Mucosa of rectum (tissue), 2 donors: ENCODE measurements around the gene CTBS.
"Not testable (repeated sequence)": the region's sequence is repeated elsewhere in the genome, so short reads cannot be mapped to it uniquely, and the experiment has no call there.

Experiments used
- H3K27ac ChIP-seq, 2 donors: one replicate each; pipeline ENCODE4 v1.7.0; 2013; ENCODE audit warnings: inconsistent platforms in 2 of 2, low read depth in 2 of 2, low read length in 2 of 2
- H3K27me3 ChIP-seq, 2 donors: one replicate each; pipeline ENCODE4 v1.7.0; 2013; ENCODE audit warnings: low read length in 2 of 2; ENCODE audit not compliant: control insufficient read depth in 2 of 2, insufficient read depth in 2 of 2
- H3K36me3 ChIP-seq, 2 donors: one replicate each; pipeline ENCODE4 v1.7.0; 2013; ENCODE audit warnings: low read length in 2 of 2; ENCODE audit not compliant: control insufficient read depth in 2 of 2, insufficient read depth in 2 of 2
- H3K4me1 ChIP-seq, 2 donors: one replicate each; pipeline ENCODE4 v1.7.0; 2013; ENCODE audit warnings: low read length in 2 of 2, mild to moderate bottlenecking in 1 of 2; ENCODE audit not compliant: control insufficient read depth in 2 of 2, insufficient read depth in 2 of 2
- H3K4me3 ChIP-seq, 2 donors: one replicate each; pipeline ENCODE4 v1.7.0; 2013; ENCODE audit warnings: low read length in 2 of 2
- H3K9ac ChIP-seq, 2 donors: one replicate each; pipeline ENCODE4 v1.7.0; 2013; ENCODE audit warnings: low read length in 2 of 2, low read depth in 1 of 2, mild to moderate bottlenecking in 1 of 2
- H3K9me3 ChIP-seq, 2 donors: one replicate each; pipeline ENCODE4 v1.7.0; 2013; ENCODE audit warnings: low read length in 2 of 2; ENCODE audit not compliant: control insufficient read depth in 2 of 2
- donor health status: healthy.
- donor health status: Normal muscosa, but diverticular disease.

CTBS gene

GRCh38 chr1:84507887-84508286, 66.4 kb downstream of the CTBS start:
- Histone ChIP-seq H3K4me1 (peaks cover 12 to 19% of the 10 kb centered on the region in 2 donors), H3K4me3 (peak overlapping the region in 1 of 2 donors; percentile 93)
- not testable (repeated sequence) for H3K27me3 ChIP-seq, H3K9ac ChIP-seq, H3K9me3 ChIP-seq, H3K36me3 ChIP-seq, H3K27ac ChIP-seq

- Histone ChIP-seq H3K9ac (peak overlapping the region; percentile 87 to 94), H3K27me3 (no peaks in the 10 kb centered on the region), H3K9me3 (no peaks in the 10 kb centered on the region), H3K36me3 (no peaks in the 10 kb centered on the region), H3K27ac (peak overlapping the region; percentile 98), H3K4me3 (peak overlapping the region; percentile 92 to 93), H3K4me1 (peaks cover 18 to 22% of the 10 kb centered on the region in 2 donors)
Measured at GRCh38 chr1:84506729-84507453, 67.3 kb downstream of the CTBS start.

- Histone ChIP-seq H3K9ac (peak within 1 kb of the TSS; percentile 94 to 96), H3K27ac (peak within 1 kb of the TSS; percentile 98), H3K36me3 (no peaks in the 10 kb centered on the region), H3K27me3 (no peaks in the 10 kb centered on the region), H3K4me3 (peak within 1 kb of the TSS; percentile 92 to 93), H3K9me3 (no peaks in the 10 kb centered on the region), H3K4me1 (peaks cover 18 to 22% of the 10 kb centered on the region in 2 donors)
Measured at GRCh38 chr1:84506002-84506728, 68.1 kb downstream of the CTBS start, which contains the start of the genes GNG5 and SPATA1. TSS of gene GNG5 (minus strand) at chr1:84506581. CDS start at chr1:84506091, 490 bp downstream. TSS of gene SPATA1 (plus strand) at chr1:84506386. CDS start at chr1:84516360, 9,974 bp downstream.

- peak overlapping the region; percentile 98 for H3K27ac ChIP-seq
- no peaks in the 10 kb centered on the region for H3K9me3 ChIP-seq
- no peaks in the 10 kb centered on the region for H3K36me3 ChIP-seq
- peak overlapping the region; percentile 94 to 96 for H3K9ac ChIP-seq
- peak overlapping the region; percentile 92 to 93 for H3K4me3 ChIP-seq
- peaks cover 18 to 22% of the 10 kb centered on the region in 2 donors for H3K4me1 ChIP-seq
- H3K27me3 ChIP-seq: no peaks in the 10 kb centered on the region
Measured at GRCh38 chr1:84505493-84506001, 68.7 kb downstream of the CTBS start.

- peaks cover 18 to 22% of the 10 kb centered on the region in 2 donors for H3K4me1 ChIP-seq
- H3K36me3 ChIP-seq: peaks cover 3 to 4% of the 10 kb centered on the region in 2 donors
- H3K27me3 ChIP-seq: no peaks in the 10 kb centered on the region
- no peaks in the 10 kb centered on the region for H3K9me3 ChIP-seq
- peak overlapping the region; percentile 98 for H3K27ac ChIP-seq
- peak overlapping the region; percentile 94 to 96 for H3K9ac ChIP-seq
- H3K4me3 ChIP-seq: peak overlapping the region; percentile 92 to 93
Measured at GRCh38 chr1:84504580-84505492, 69.4 kb downstream of the CTBS start.

- peaks cover 18 to 22% of the 10 kb centered on the region in 2 donors for H3K4me1 ChIP-seq
Measured at GRCh38 chr1:84502927-84503326, 71.3 kb downstream of the CTBS start.

More at GRCh38 chr1:84502927-84503326, 71.3 kb downstream of the CTBS start:
- Histone ChIP-seq H3K36me3 (peaks cover 17 to 18% of the 10 kb centered on the region in 2 donors), H3K9ac (no peak overlapping the region), H3K27ac (no peak overlapping the region), H3K27me3 (no peaks in the 10 kb centered on the region), H3K9me3 (no peaks in the 10 kb centered on the region), H3K4me3 (no peak overlapping the region)
